Gastrocnemius medialis (tissue), 4 donors: ENCODE results near the gene SCN3B. TPM values are rescaled to one million over a fixed set of nuclear protein-coding genes. Genes with fewer than 3 reads are reported as not detected.
"Not testable (repeated sequence)": the region's sequence is repeated elsewhere in the genome, so short reads cannot be mapped to it uniquely, and the experiment has no call there.

ENCODE experiments used
- ATAC-seq, 2 donors: fragments of 150-250 bp; one replicate each; pipeline ENCODE4 v1.9.1; 2016
- DNase-seq, 2 donors: peaks; one replicate each; pipeline ENCODE4 v3.0.0-alpha.2; 2019
- H3K27ac ChIP-seq, 4 donors: fragments of 200-600 bp; sonication (generic); 1 replicate in 1 of 4; 2 replicates in 3 of 4; pipeline ENCODE4 v1.5.1; 2016 to 2018; ENCODE audit warnings: mild to moderate bottlenecking in 2 of 4, moderate library complexity in 1 of 4
- H3K27me3 ChIP-seq, 3 donors: fragments of 200-600 bp; sonication (generic) in 2 of 3; 1 replicate in 1 of 3; 2 replicates in 2 of 3; pipeline versions ENCODE4 v1.5.1 to v1.6.0; 2016 to 2019; ENCODE audit warnings: mild to moderate bottlenecking in 1 of 3, moderate library complexity in 1 of 3
- H3K36me3 ChIP-seq, 2 donors: fragments of 200-600 bp; sonication (generic) in 1 of 2; one replicate each; pipeline ENCODE4 v1.5.1; 2017 to 2018
- H3K4me1 ChIP-seq, 2 donors: fragments of 200-600 bp; sonication (generic) in 1 of 2; one replicate each; pipeline ENCODE4 v1.5.1; 2016 to 2017; ENCODE audit warnings: mild to moderate bottlenecking in 2 of 2
- H3K4me3 ChIP-seq, 4 donors: fragments of 200-600 bp; sonication (generic) in 3 of 4; 1 replicate in 1 of 4; 2 replicates in 3 of 4; pipeline ENCODE4 v1.5.1; 2016 to 2019; ENCODE audit warnings: mild to moderate bottlenecking in 2 of 4
- H3K9me3 ChIP-seq, 3 donors: fragments of 200-600 bp; sonication (generic) in 2 of 3; 1 replicate in 1 of 3; 2 replicates in 2 of 3; pipeline ENCODE4 v1.5.1; 2016 to 2019
- CTCF ChIP-seq, 5 experiments: fragments of 450-650 bp in 3 of 5; fragments of 200-600 bp in 2 of 5; sonication (generic) in 2 of 5; IDR thresholded peaks in 4 of 5; conservative IDR thresholded peaks in 1 of 5; 1 replicate in 4 of 5; 2 replicates in 1 of 5; pipeline ENCODE4 v1.5.1; 2016 to 2019; ENCODE audit warnings: antibody characterized with exemption in 5 of 5, mild to moderate bottlenecking in 3 of 5, moderate library complexity in 3 of 5
- POLR2A ChIP-seq, 2 donors: fragments of 450-650 bp; IDR thresholded peaks; one replicate each; pipeline ENCODE4 v1.6.1; 2017; ENCODE audit warnings: antibody characterized with exemption in 2 of 2, mild to moderate bottlenecking in 2 of 2, moderate library complexity in 2 of 2
- in situ Hi-C, 4 donors: fragments of 200-750 bp; cut with MboI; loops; one replicate each; pipeline versions ENCODE4 v1.15.0 to v1.8.0; 2017; ENCODE audit warnings: low sequenced_read_pairs in 4 of 4
- intact Hi-C: fragments of 100-400 bp; cut with DNase I; formaldehyde crosslinking; loops from one replicate; pipeline ENCODE4 v1.15.1; 2023; ENCODE audit warnings: low total_unique reads
- total RNA-seq, 4 donors: library from RNA; depleted of rRNA; stranded (reverse); fragments of >200 nt; gene quantifications; one replicate each; pipeline versions ENCODE4 v1.1.0 to v1.2.3, GENCODE V29; 2016

SCN3B gene
- total RNA-seq, 4 donors from 2014 or later = 3.0 to 10.5 (median 4.9) TPM

DNA sequence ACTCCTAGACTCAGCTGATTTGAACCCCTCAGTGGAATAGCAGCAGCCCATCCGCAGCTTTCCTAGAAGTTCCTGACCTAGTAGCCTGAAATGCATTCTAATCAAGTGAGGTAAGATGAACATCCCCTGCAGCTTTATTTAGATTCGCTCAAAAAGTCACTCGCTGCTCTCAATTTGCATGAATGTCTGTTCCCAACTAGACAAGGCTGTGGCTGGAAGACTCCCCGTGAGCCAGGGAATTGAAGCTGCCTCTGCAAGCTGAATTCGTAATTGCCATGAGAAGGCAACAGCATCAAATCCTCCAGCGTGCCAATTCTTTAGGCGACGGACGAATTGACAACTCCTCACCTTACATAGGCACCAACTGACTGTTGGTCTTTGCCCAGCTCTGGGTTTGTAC, 17.1 kb upstream of the SCN3B start:
- TF ChIP-seq POLR2A (IDR thresholded peaks at IDR 0.05) (no peak), CTCF (IDR thresholded peaks at IDR 0.05 in 4 of 5, conservative IDR thresholded peaks at IDR 0.05 in 1 of 5) (no peak)
- intact Hi-C loops = no loop called here
- DNase-seq = no peak

DNA sequence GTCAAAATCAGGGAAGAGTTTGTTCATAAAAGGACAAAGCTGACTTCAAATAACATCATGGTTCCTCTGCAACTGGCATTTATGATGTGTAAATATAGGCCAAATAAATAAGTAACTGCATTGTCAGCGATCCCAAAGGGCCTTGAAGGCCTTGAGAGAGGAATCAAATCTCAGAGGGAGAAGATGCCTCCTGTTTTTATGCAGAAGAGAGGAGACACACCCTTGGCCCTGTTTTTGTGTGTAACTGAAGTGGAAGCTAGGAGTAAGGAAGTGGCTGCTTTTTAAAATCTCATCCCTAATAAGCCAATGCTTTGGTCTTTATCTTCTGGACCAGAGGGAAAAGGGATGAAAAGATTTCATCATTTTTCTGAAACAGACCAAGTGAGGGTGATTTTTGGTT, 15.7 kb upstream of the SCN3B start:
- no peaks in the 10 kb centered on the region for H3K4me1 ChIP-seq
- intact Hi-C loops = no loop called here
- H3K27me3 ChIP-seq = no peaks in the 10 kb centered on the region
- no peak for ATAC-seq
- no peak overlapping the region for H3K4me3 ChIP-seq
- no peak overlapping the region for H3K27ac ChIP-seq
- DNase-seq = no peak
- H3K36me3 ChIP-seq = no peaks in the 10 kb centered on the region
- no peak for TF ChIP-seq POLR2A (IDR thresholded peaks at IDR 0.05)
- TF ChIP-seq CTCF (IDR thresholded peaks at IDR 0.05 in 4 of 5, conservative IDR thresholded peaks at IDR 0.05 in 1 of 5) = no peak
- in situ Hi-C loops = no loop called here
- H3K9me3 ChIP-seq = no peaks in the 10 kb centered on the region

More for the DNA sequence above, 17.1 kb upstream of the SCN3B start:
- H3K9me3 ChIP-seq = no peaks in the 10 kb centered on the region
- no peaks in the 10 kb centered on the region for H3K27me3 ChIP-seq
- peaks cover 0 to 4% of the 10 kb centered on the region in 2 donors for H3K4me1 ChIP-seq
- ATAC-seq = no peak
- in situ Hi-C loops = no loop called here
- no peak overlapping the region for H3K4me3 ChIP-seq
- H3K27ac ChIP-seq = no peak overlapping the region
- H3K36me3 ChIP-seq = no peaks in the 10 kb centered on the region

- TF ChIP-seq CTCF (IDR thresholded peaks at IDR 0.05 in 4 of 5, conservative IDR thresholded peaks at IDR 0.05 in 1 of 5) = no peak
- no peak for TF ChIP-seq POLR2A (IDR thresholded peaks at IDR 0.05)
- no peaks in the 10 kb centered on the region for H3K4me1 ChIP-seq
- H3K36me3 ChIP-seq = no peaks in the 10 kb centered on the region
- H3K27me3 ChIP-seq = no peaks in the 10 kb centered on the region
- ATAC-seq = no peak
- H3K4me3 ChIP-seq = no peak overlapping the region
- in situ Hi-C loops = no loop called here
- H3K27ac ChIP-seq = no peak overlapping the region
- intact Hi-C loops = no loop called here
- no peaks in the 10 kb centered on the region for H3K9me3 ChIP-seq
- no peak for DNase-seq
Measured at GRCh38 chr11:123665306-123665705, 10.9 kb upstream of the SCN3B start.

DNA sequence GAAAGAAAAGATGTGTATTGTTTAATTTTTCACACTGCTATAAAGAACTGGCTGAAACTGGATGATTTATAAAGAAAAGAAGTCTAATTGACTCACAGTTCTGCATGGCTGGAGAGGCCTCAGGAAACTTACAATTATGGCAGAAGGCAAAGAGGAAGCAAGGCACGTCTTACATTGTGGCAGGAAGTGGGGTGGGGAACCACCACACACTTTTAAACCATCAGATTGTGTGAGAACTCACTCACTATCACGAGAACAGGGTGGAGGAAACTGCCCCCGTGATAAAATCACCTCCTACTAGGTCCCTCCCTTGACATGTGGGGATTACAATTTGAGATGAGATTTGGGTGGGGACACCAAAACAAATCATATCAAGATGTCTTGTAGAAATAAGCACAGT, 5.5 kb upstream of the SCN3B start:
- H3K27me3 ChIP-seq, intact Hi-C loops, H3K36me3 ChIP-seq, DNase-seq, H3K27ac ChIP-seq, H3K9me3 ChIP-seq, ATAC-seq, in situ Hi-C loops, H3K4me3 ChIP-seq: not testable (repeated sequence)
- H3K4me1 ChIP-seq = peaks cover 24 to 26% of the 10 kb centered on the region in 2 donors

- peaks cover 26 to 28% of the 10 kb centered on the region in 2 donors for H3K4me1 ChIP-seq
- H3K4me3 ChIP-seq = no peak overlapping the region
- intact Hi-C loops = no loop called here
- no peak for ATAC-seq
- H3K27ac ChIP-seq = no peak overlapping the region
- in situ Hi-C loops = no loop called here
- no peaks in the 10 kb centered on the region for H3K36me3 ChIP-seq
- TF ChIP-seq POLR2A (IDR thresholded peaks at IDR 0.05) (no peak), CTCF (IDR thresholded peaks at IDR 0.05 in 4 of 5, conservative IDR thresholded peaks at IDR 0.05 in 1 of 5) (no peak)
- no peaks in the 10 kb centered on the region for H3K9me3 ChIP-seq
- DNase-seq = no peak
- no peaks in the 10 kb centered on the region for H3K27me3 ChIP-seq
Measured at GRCh38 chr11:123659311-123659710, 4.9 kb upstream of the SCN3B start.
